Liver (tissue), 9 donors: ENCODE measurements around the gene ARNT2. TPM values are rescaled to one million over a fixed set of nuclear protein-coding genes. Genes with fewer than 3 reads are reported as not detected.

Experiments used
- DNase-seq: peaks from one replicate; pipeline ENCODE4 v3.0.0-alpha.2; 2017; ENCODE audit warnings: low spot score
- H3K27ac ChIP-seq, 2 donors: one replicate each; pipeline ENCODE4 v1.7.0; 2013; ENCODE audit warnings: inconsistent platforms in 2 of 2, low read length in 2 of 2, control low read depth in 1 of 2, low read depth in 1 of 2, mild to moderate bottlenecking in 1 of 2
- H3K27me3 ChIP-seq, 4 donors: one replicate each; pipeline versions ENCODE4 v1.6.1 to v1.7.0; 2013; ENCODE audit warnings: low read length in 3 of 4, inconsistent platforms in 1 of 4, mild to moderate bottlenecking in 1 of 4, moderate library complexity in 1 of 4; ENCODE audit not compliant: control insufficient read depth in 4 of 4, insufficient read depth in 4 of 4
- H3K36me3 ChIP-seq, 4 donors: one replicate each; pipeline versions ENCODE4 v1.6.1 to v1.7.0; 2013; ENCODE audit warnings: low read length in 3 of 4, mild to moderate bottlenecking in 3 of 4, low read depth in 1 of 4, moderate library complexity in 1 of 4; ENCODE audit not compliant: control insufficient read depth in 4 of 4, insufficient read depth in 3 of 4
- H3K4me1 ChIP-seq, 4 donors: one replicate each; pipeline versions ENCODE4 v1.6.1 to v1.7.0; 2013; ENCODE audit warnings: low read length in 3 of 4, mild to moderate bottlenecking in 3 of 4, moderate library complexity in 1 of 4; ENCODE audit not compliant: control insufficient read depth in 4 of 4, insufficient read depth in 4 of 4
- H3K4me3 ChIP-seq, 3 donors: one replicate each; pipeline versions ENCODE4 v1.6.1 to v1.7.0; 2013; ENCODE audit warnings: low read length in 3 of 3, control low read depth in 1 of 3, low read depth in 1 of 3, mild to moderate bottlenecking in 1 of 3
- H3K9ac ChIP-seq, 2 donors: one replicate each; pipeline ENCODE4 v1.7.0; 2013; ENCODE audit warnings: low read length in 2 of 2, mild to moderate bottlenecking in 2 of 2, moderate library complexity in 2 of 2, control low read depth in 1 of 2, low read depth in 1 of 2
- H3K9me3 ChIP-seq, 4 donors: one replicate each; pipeline versions ENCODE4 v1.6.1 to v1.7.0; 2013; ENCODE audit warnings: low read length in 3 of 4; ENCODE audit not compliant: control insufficient read depth in 4 of 4
- CTCF ChIP-seq: fragments of 150-350 bp; IDR thresholded peaks from 2 replicates; pipeline ENCODE4 v1.5.1; 2017; ENCODE audit warnings: improper control_type of control experiment, low read depth, low read length; ENCODE audit not compliant: missing input control
- EGR1 ChIP-seq, 2 donors: IDR thresholded peaks; 2 replicates each; pipeline ENCODE4 v1.6.1; 2016 to 2018; ENCODE audit warnings: antibody characterized with exemption in 2 of 2, low read depth in 2 of 2
- FOXA1 ChIP-seq: IDR thresholded peaks from 2 replicates; pipeline ENCODE4 v1.6.1; 2016; ENCODE audit warnings: antibody characterized with exemption
- FOXA2 ChIP-seq: IDR thresholded peaks from 2 replicates; pipeline ENCODE4 v1.6.1; 2016; ENCODE audit warnings: antibody characterized with exemption
- HNF4A ChIP-seq, 2 donors: conservative IDR thresholded peaks; 2 replicates each; pipeline ENCODE4 v1.6.1; 2016; ENCODE audit warnings: antibody characterized with exemption in 2 of 2, mild to moderate bottlenecking in 2 of 2
- HNF4G ChIP-seq: IDR thresholded peaks from 2 replicates; pipeline ENCODE4 v1.6.1; 2016; ENCODE audit warnings: antibody characterized with exemption
- JUND ChIP-seq, 2 donors: IDR thresholded peaks; 2 replicates each; pipeline ENCODE4 v1.6.1; 2016; ENCODE audit warnings: antibody characterized with exemption in 2 of 2
- NR2F2 ChIP-seq: IDR thresholded peaks from 2 replicates; pipeline ENCODE4 v1.6.1; 2016; ENCODE audit warnings: antibody characterized with exemption
- RAD21 ChIP-seq, 2 donors: IDR thresholded peaks; 2 replicates each; pipeline ENCODE4 v1.6.1; 2016; ENCODE audit warnings: antibody characterized with exemption in 2 of 2, mild to moderate bottlenecking in 2 of 2
- RXRA ChIP-seq, 2 donors: IDR thresholded peaks; 2 replicates each; pipeline ENCODE4 v1.6.1; 2017 to 2018; ENCODE audit warnings: antibody characterized with exemption in 2 of 2, mild to moderate bottlenecking in 1 of 2
- SP1 ChIP-seq: IDR thresholded peaks from 2 replicates; pipeline ENCODE4 v1.6.1; 2018; ENCODE audit warnings: antibody characterized with exemption, mild to moderate bottlenecking
- TAF1 ChIP-seq: conservative IDR thresholded peaks from 2 replicates; pipeline ENCODE4 v1.6.1; 2016; ENCODE audit warnings: antibody characterized with exemption, mild to moderate bottlenecking
- YY1 ChIP-seq: IDR thresholded peaks from 2 replicates; pipeline ENCODE4 v1.6.1; 2016; ENCODE audit warnings: antibody characterized with exemption, mild to moderate bottlenecking
- ZBTB33 ChIP-seq: IDR thresholded peaks from 2 replicates; pipeline ENCODE4 v1.6.1; 2016; ENCODE audit warnings: antibody characterized with exemption
- whole genome bisulfite sequencing: extraction: QIAGEN DNeasy Blood & Tissue Kit; methylation state at CpG from one replicate; pipeline ENCODE4 v1.1.7; 2013; 5-methylcytosine and 5-hydroxymethylcytosine counted together
- polyA plus RNA-seq, 2 donors: library from polyadenylated mRNA; stranded (reverse) in 1 of 2; unstranded in 1 of 2; fragments of 200-250 nt in 1 of 2; fragments of >200 nt in 1 of 2; fragmentation: Nextera tagmentation in 1 of 2; extraction: Ambion mirVana in 1 of 2; gene quantifications; one replicate each; pipeline versions ENCODE4 v1.2.1 to v1.2.3, GENCODE V29; 2013 to 2015
- total RNA-seq, 2 donors: library from RNA; depleted of rRNA; stranded (reverse); fragments of >200 nt; gene quantifications; one replicate each; pipeline ENCODE4 v1.2.3, GENCODE V29; 2014
- TF ChIP-seq, protein P1 (sequence below): IDR thresholded peaks from 2 replicates; pipeline ENCODE4 v1.6.1; 2016; ENCODE audit warnings: antibody characterized with exemption
- TF ChIP-seq, protein P2 (sequence below): IDR thresholded peaks from 2 replicates; pipeline ENCODE4 v1.6.1; 2016; ENCODE audit warnings: antibody characterized with exemption
- TF ChIP-seq, protein P3 (sequence below): IDR thresholded peaks from 2 replicates; pipeline ENCODE4 v1.6.1; 2016; ENCODE audit warnings: antibody characterized with exemption, mild to moderate bottlenecking
- donor health status: healthy.
- donor health status: healthy.
- donor health status: healthy.
- donor health status: healthy.
- donor health status: healthy.

ARNT2 gene
- total and polyA plus RNA-seq, 4 donors: 0.17 to 0.92 (median 0.54) TPM

- TF ChIP-seq, protein P1, sequence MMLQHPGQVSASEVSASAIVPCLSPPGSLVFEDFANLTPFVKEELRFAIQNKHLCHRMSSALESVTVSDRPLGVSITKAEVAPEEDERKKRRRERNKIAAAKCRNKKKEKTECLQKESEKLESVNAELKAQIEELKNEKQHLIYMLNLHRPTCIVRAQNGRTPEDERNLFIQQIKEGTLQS: no peak
- TF ChIP-seq RXRA (IDR thresholded peaks at IDR 0.05) (no peak), SP1 (no peak), YY1 (no peak), CTCF (no peak)
Measured at GRCh38 chr15:80547264-80547663, 143.1 kb downstream of the ARNT2 start (continued).

DNA sequence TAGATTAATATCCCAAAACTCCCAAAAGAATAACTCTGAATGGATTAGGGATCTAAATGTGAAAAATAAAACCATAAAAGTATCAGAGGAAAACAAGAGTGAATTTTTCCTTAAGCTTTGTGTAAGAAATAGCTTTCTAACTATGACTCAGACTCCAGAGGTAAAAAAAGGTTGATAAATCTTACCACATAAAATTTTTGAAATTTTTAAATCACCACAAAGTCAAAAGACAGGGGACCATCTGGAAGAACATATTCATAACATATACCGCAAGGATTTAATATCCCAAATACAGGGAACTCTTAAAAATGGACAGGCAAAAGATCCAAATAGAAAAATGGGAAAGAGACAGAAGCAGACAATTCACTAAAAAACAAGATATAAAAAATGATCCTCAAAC, 145.0 kb downstream of the ARNT2 start:
- H3K27ac ChIP-seq: no peak overlapping the region
- 99% methylated on average over 1 of the region's 1 CpG for WGBS
- TF ChIP-seq, protein P2, sequence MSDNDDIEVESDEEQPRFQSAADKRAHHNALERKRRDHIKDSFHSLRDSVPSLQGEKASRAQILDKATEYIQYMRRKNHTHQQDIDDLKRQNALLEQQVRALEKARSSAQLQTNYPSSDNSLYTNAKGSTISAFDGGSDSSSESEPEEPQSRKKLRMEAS: no peak
- TF ChIP-seq RXRA (IDR thresholded peaks at IDR 0.05) (no peak), SP1 (no peak), RAD21 (IDR thresholded peaks at IDR 0.05) (no peak), HNF4G (no peak), FOXA2 (no peak), NR2F2 (no peak), CTCF (no peak), YY1 (no peak), TAF1 (no peak), ZBTB33 (no peak), JUND (IDR thresholded peaks at IDR 0.05) (no peak), EGR1 (IDR thresholded peaks at IDR 0.05; ENCODE audit: low read depth in 2 of 2) (no peak), FOXA1 (no peak), HNF4A (conservative IDR thresholded peaks at IDR 0.05) (no peak)
- TF ChIP-seq, protein P1: no peak
- TF ChIP-seq, protein P3, sequence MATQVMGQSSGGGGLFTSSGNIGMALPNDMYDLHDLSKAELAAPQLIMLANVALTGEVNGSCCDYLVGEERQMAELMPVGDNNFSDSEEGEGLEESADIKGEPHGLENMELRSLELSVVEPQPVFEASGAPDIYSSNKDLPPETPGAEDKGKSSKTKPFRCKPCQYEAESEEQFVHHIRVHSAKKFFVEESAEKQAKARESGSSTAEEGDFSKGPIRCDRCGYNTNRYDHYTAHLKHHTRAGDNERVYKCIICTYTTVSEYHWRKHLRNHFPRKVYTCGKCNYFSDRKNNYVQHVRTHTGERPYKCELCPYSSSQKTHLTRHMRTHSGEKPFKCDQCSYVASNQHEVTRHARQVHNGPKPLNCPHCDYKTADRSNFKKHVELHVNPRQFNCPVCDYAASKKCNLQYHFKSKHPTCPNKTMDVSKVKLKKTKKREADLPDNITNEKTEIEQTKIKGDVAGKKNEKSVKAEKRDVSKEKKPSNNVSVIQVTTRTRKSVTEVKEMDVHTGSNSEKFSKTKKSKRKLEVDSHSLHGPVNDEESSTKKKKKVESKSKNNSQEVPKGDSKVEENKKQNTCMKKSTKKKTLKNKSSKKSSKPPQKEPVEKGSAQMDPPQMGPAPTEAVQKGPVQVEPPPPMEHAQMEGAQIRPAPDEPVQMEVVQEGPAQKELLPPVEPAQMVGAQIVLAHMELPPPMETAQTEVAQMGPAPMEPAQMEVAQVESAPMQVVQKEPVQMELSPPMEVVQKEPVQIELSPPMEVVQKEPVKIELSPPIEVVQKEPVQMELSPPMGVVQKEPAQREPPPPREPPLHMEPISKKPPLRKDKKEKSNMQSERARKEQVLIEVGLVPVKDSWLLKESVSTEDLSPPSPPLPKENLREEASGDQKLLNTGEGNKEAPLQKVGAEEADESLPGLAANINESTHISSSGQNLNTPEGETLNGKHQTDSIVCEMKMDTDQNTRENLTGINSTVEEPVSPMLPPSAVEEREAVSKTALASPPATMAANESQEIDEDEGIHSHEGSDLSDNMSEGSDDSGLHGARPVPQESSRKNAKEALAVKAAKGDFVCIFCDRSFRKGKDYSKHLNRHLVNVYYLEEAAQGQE: no peak
- H3K36me3 ChIP-seq: no peaks in the 10 kb centered on the region
- no peak overlapping the region for H3K4me3 ChIP-seq
- H3K9me3 ChIP-seq: peaks cover 0 to 2% (median 0%) of the 10 kb centered on the region in 4 donors
- H3K27me3 ChIP-seq: peaks cover 0 to 15% (median under 1%) of the 10 kb centered on the region in 4 donors
- no peak for DNase-seq
- H3K4me1 ChIP-seq: no peaks in the 10 kb centered on the region
- no peak overlapping the region for H3K9ac ChIP-seq
